RWPE1 (cell line): ENCODE results near the gene SEMA6A.

ENCODE experiments used
- CTCF ChIA-PET: fragments of 350-600 bp; sonication (Branson Sonifier 250); formaldehyde crosslinking; extraction: SDS; loops from one replicate; lab custom pipeline; 2021; lab: Yijun Ruan, JAX
- POLR2A ChIA-PET: fragments of 400-600 bp; formaldehyde crosslinking; extraction: SDS; loops from one replicate; lab custom pipeline; 2020; ENCODE audit warnings: antibody characterized with exemption; ENCODE audit not compliant: low non-redundant PET; lab: Yijun Ruan, JAX
- DNase-seq: peaks from one replicate; pipeline ENCODE4 v3.0.0; 2012; ENCODE audit warnings: low spot score
- H3K27ac ChIP-seq: fragments of 450-650 bp; 2 replicates; pipeline ENCODE4 v1.5.1; 2017
- CTCF ChIP-seq: fragments of 450-650 bp; conservative IDR thresholded peaks from 2 replicates; pipeline ENCODE4 v1.5.1; 2017; ENCODE audit warnings: low read depth, mild to moderate bottlenecking

SEMA6A gene

GRCh38 chr5:116595498-116595897, 20.9 kb upstream of the SEMA6A start:
- DNase-seq, result no peak
- TF ChIP-seq CTCF, result no peak
- no peak overlapping the region for H3K27ac ChIP-seq
- CTCF ChIA-PET, result no interaction called here
- POLR2A ChIA-PET, result no interaction called here

- no peak for TF ChIP-seq CTCF
- POLR2A ChIA-PET, result no interaction called here
- no peak overlapping the region for H3K27ac ChIP-seq
Measured at GRCh38 chr5:116593340-116593739, 18.7 kb upstream of the SEMA6A start.

GRCh38 chr5:116585227-116585626, 10.6 kb upstream of the SEMA6A start:
- no peak overlapping the region for H3K27ac ChIP-seq
- POLR2A ChIA-PET, result no interaction called here
- CTCF ChIA-PET, result no interaction called here
- TF ChIP-seq CTCF, result no peak
- no peak for DNase-seq

More at GRCh38 chr5:116593340-116593739, 18.7 kb upstream of the SEMA6A start:
- DNase-seq, result no peak
- CTCF ChIA-PET, result interaction anchor here (1.1 kb wide), 1 partner anchor 987 kb away, joined by 3 read pairs; no protein-coding TSS in a partner anchor

- POLR2A ChIA-PET, result no interaction called here
- DNase-seq, result no peak
- CTCF ChIA-PET, result no interaction called here
- no peak overlapping the region for H3K27ac ChIP-seq
- TF ChIP-seq CTCF, result no peak
Measured at GRCh38 chr5:116583862-116584222, 9.2 kb upstream of the SEMA6A start.

GRCh38 chr5:116583085-116583861, 8.7 kb upstream of the SEMA6A start:
- ChIA-PET CTCF (interaction anchor here (0.5 kb wide), 1 partner anchor 524 kb away, joined by 3 read pairs; no protein-coding TSS in a partner anchor), POLR2A (no interaction called here)
- no peak overlapping the region for H3K27ac ChIP-seq
- no peak for TF ChIP-seq CTCF
- no peak for DNase-seq

- no peak for TF ChIP-seq CTCF
- CTCF ChIA-PET, result interaction anchor here (0.7 kb wide), 1 partner anchor 619 kb away, joined by 3 read pairs; no protein-coding TSS in a partner anchor
- no peak for DNase-seq
- H3K27ac ChIP-seq, result no peak overlapping the region
- POLR2A ChIA-PET, result no interaction called here
Measured at GRCh38 chr5:116581910-116582309, 7.3 kb upstream of the SEMA6A start.
